ENCODE measurements around the gene IP6K2.

DNA sequence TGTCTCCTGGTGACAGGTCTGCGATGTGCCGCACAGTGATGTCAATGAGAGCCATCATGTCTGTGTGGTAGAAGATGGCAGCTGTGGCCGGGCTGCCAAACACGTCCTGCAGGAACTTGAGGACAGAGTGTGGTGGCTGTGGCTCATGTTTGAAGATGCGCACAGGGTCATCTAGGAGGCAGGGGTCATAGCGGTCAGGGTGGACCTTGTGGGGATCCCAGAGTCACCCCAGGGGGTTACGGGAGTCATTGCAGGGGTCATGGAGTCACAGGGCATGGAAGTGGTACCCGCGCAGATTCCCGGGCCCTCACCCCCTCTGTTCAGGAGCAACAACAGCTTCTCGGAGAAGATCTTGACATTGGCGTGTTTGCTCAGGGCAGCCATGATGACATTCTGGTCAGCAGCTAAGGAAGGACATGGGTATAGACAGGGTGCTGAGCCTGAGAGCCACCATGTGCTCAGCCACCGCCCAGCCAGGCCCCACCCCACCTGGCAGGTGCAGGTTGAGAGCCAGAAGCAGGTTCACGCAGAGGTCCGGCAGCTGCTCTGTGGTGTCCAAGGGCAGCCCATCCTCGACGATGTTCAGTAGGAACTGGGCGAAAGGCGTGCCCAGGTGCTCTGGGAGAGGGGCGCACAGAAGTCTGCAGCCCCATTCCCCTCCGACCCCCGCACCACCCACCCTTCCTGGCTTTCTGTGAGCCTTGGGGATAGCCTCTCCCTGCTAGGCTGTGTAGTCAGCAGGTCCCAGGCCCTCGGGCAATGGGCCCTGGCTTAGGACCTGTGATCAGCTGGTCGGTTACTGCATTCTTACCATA is 38.2 kb downstream of the IP6K2 start:
- TF ChIP-seq CEBPB (IDR thresholded peaks at IDR 0.05): no peak
- TF ChIP-seq KDM1A (IDR thresholded peaks at IDR 0.05; ENCODE audit: low read depth): no peak
- no peak for TF ChIP-seq POLR2A (IDR thresholded peaks at IDR 0.05; ENCODE audit: low read length)
- no peak for TF ChIP-seq MAFK (IDR thresholded peaks at IDR 0.05; ENCODE audit: partially characterized antibody)
